ENCODE results near the gene CETN1. TPM values are rescaled to one million over a fixed set of nuclear protein-coding genes. Genes with fewer than 3 reads are reported as not detected.

Gene CETN1
- total RNA-seq, 4 donors from 2014 or later, result not detected

GRCh38 chr18:614193-614592, 34.0 kb downstream of the CETN1 start:
- Histone ChIP-seq H3K36me3 (no peaks in the 10 kb centered on the region), H3K4me1 (no peaks in the 10 kb centered on the region), H3K27ac (no peak overlapping the region), H3K27me3 (no peaks in the 10 kb centered on the region), H3K4me3 (no peak overlapping the region), H3K9me3 (no peaks in the 10 kb centered on the region)
- intact Hi-C loops (cut with DNase I; ENCODE audit: low total_unique reads), result no loop called here
- TF ChIP-seq CTCF (IDR thresholded peaks at IDR 0.05) (no peak), POLR2A (IDR thresholded peaks at IDR 0.05) (no peak)
- DNase-seq, result no peak

- no peaks in the 10 kb centered on the region for H3K4me1 ChIP-seq
- H3K27me3 ChIP-seq, result no peaks in the 10 kb centered on the region
- no peak overlapping the region for H3K4me3 ChIP-seq
- intact Hi-C loops (cut with DNase I; ENCODE audit: low total_unique reads), result loop anchor here (5.0 kb wide), 1 partner anchor 328 kb away; no protein-coding TSS in a partner anchor
- peak overlapping the region in 1 of 2 donors; percentile 26 for H3K27ac ChIP-seq
- TF ChIP-seq POLR2A (IDR thresholded peaks at IDR 0.05) (no peak), CTCF (IDR thresholded peaks at IDR 0.05) (no peak)
- DNase-seq, result no peak
- no peaks in the 10 kb centered on the region for H3K9me3 ChIP-seq
- H3K36me3 ChIP-seq, result no peaks in the 10 kb centered on the region
Observed at GRCh38 chr18:615092-615521, 34.9 kb downstream of the CETN1 start.

GRCh38 chr18:615773-616172, 35.6 kb downstream of the CETN1 start:
- Histone ChIP-seq H3K36me3 (no peaks in the 10 kb centered on the region), H3K9me3 (no peaks in the 10 kb centered on the region), H3K4me3 (no peak overlapping the region), H3K27me3 (no peaks in the 10 kb centered on the region), H3K27ac (peak overlapping the region in 1 of 2 donors; percentile 26), H3K4me1 (no peaks in the 10 kb centered on the region)
- intact Hi-C loops (cut with DNase I; ENCODE audit: low total_unique reads), result loop anchor here (5.0 kb wide), 1 partner anchor 328 kb away; no protein-coding TSS in a partner anchor
- no peak for DNase-seq
- TF ChIP-seq CTCF (IDR thresholded peaks at IDR 0.05), result no peak
- TF ChIP-seq POLR2A (IDR thresholded peaks at IDR 0.05), result no peak

GRCh38 chr18:616380-616995, 36.3 kb downstream of the CETN1 start:
- H3K9me3 ChIP-seq, result no peaks in the 10 kb centered on the region
- no peak overlapping the region for H3K4me3 ChIP-seq
- DNase-seq, result no peak
- H3K4me1 ChIP-seq, result no peaks in the 10 kb centered on the region
- intact Hi-C loops (cut with DNase I; ENCODE audit: low total_unique reads), result loop anchor here (5.0 kb wide), 1 partner anchor 329 kb away; no protein-coding TSS in a partner anchor
- H3K27ac ChIP-seq, result no peak overlapping the region
- no peaks in the 10 kb centered on the region for H3K36me3 ChIP-seq
- no peaks in the 10 kb centered on the region for H3K27me3 ChIP-seq
- TF ChIP-seq POLR2A (IDR thresholded peaks at IDR 0.05) (no peak), CTCF (IDR thresholded peaks at IDR 0.05) (peak; percentile 65 to 84 (median 68))

GRCh38 chr18:617970-618504, 37.9 kb downstream of the CETN1 start:
- no peak for DNase-seq
- no peaks in the 10 kb centered on the region for H3K4me1 ChIP-seq
- TF ChIP-seq POLR2A (IDR thresholded peaks at IDR 0.05) (no peak), CTCF (IDR thresholded peaks at IDR 0.05) (no peak)
- H3K27me3 ChIP-seq, result no peaks in the 10 kb centered on the region
- intact Hi-C loops (cut with DNase I; ENCODE audit: low total_unique reads), result loop anchor here (5.0 kb wide), 1 partner anchor 331 kb away; no protein-coding TSS in a partner anchor
- no peaks in the 10 kb centered on the region for H3K9me3 ChIP-seq
- no peaks in the 10 kb centered on the region for H3K36me3 ChIP-seq
- no peak overlapping the region for H3K27ac ChIP-seq
- no peak overlapping the region for H3K4me3 ChIP-seq

All from uterus (tissue), 4 donors.